Measurements from ENCODE around the gene CDK18.

CDK18 gene

GRCh38 chr1:205499789-205500188 lies 4.7 kb upstream of the CDK18 start:
- Histone ChIP-seq H3K9ac (no peak overlapping the region), H4K20me1 (ENCODE audit: insufficient read depth) (no peaks in the 10 kb centered on the region), H3K27ac (no peak overlapping the region), H3K36me3 (ENCODE audit: insufficient read depth) (no peaks in the 10 kb centered on the region), H3K27me3 (ENCODE audit: insufficient read depth, low read depth) (no peaks in the 10 kb centered on the region), H3K4me2 (no peak overlapping the region), H3K4me1 (ENCODE audit: low read depth, poor library complexity, severe bottlenecking) (peaks cover 6% of the 10 kb centered on the region), H3K79me2 (ENCODE audit: insufficient read depth, low read depth) (no peaks in the 10 kb centered on the region), H2AFZ (ENCODE audit: low read depth) (no peak overlapping the region), H3K4me3 (IDR thresholded peaks at IDR 0.05; ENCODE audit: insufficient read depth, low read depth, low read length) (no peak overlapping the region)
- no peak for TF ChIP-seq CTCF (conservative IDR thresholded peaks at IDR 0.05; ENCODE audit: low read depth, low read length)

GRCh38 chr1:205500240-205501233 lies 3.9 kb upstream of the CDK18 start:
- H3K4me1 ChIP-seq (ENCODE audit: low read depth, poor library complexity, severe bottlenecking): peaks cover 7% of the 10 kb centered on the region
- no peaks in the 10 kb centered on the region for H4K20me1 ChIP-seq (ENCODE audit: insufficient read depth)
- H3K9ac ChIP-seq: no peak overlapping the region
- no peaks in the 10 kb centered on the region for H3K27me3 ChIP-seq (ENCODE audit: insufficient read depth, low read depth)
- no peak overlapping the region for H3K4me2 ChIP-seq
- peaks cover 3% of the 10 kb centered on the region; the same call in 1 of the 2 replicates for H3K79me2 ChIP-seq (ENCODE audit: insufficient read depth, low read depth)
- no peak overlapping the region for H2AFZ ChIP-seq (ENCODE audit: low read depth)
- H3K4me3 ChIP-seq (IDR thresholded peaks at IDR 0.05; ENCODE audit: insufficient read depth, low read depth, low read length): no peak overlapping the region
- TF ChIP-seq CTCF (conservative IDR thresholded peaks at IDR 0.05; ENCODE audit: low read depth, low read length): no peak
- H3K36me3 ChIP-seq (ENCODE audit: insufficient read depth): no peaks in the 10 kb centered on the region
- no peak overlapping the region for H3K27ac ChIP-seq

- no peak overlapping the region for H3K27ac ChIP-seq
- no peaks in the 10 kb centered on the region for H3K36me3 ChIP-seq (ENCODE audit: insufficient read depth)
- H3K4me3 ChIP-seq (IDR thresholded peaks at IDR 0.05; ENCODE audit: insufficient read depth, low read depth, low read length): no peak overlapping the region
- H3K79me2 ChIP-seq (ENCODE audit: insufficient read depth, low read depth): peaks cover 8% of the 10 kb centered on the region; the same call in 1 of the 2 replicates
- H3K9ac ChIP-seq: no peak overlapping the region
- H2AFZ ChIP-seq (ENCODE audit: low read depth): no peak overlapping the region
- TF ChIP-seq CTCF (conservative IDR thresholded peaks at IDR 0.05; ENCODE audit: low read depth, low read length): no peak
- no peaks in the 10 kb centered on the region for H3K27me3 ChIP-seq (ENCODE audit: insufficient read depth, low read depth)
- no peaks in the 10 kb centered on the region for H4K20me1 ChIP-seq (ENCODE audit: insufficient read depth)
- no peak overlapping the region for H3K4me2 ChIP-seq
- peaks cover 12% of the 10 kb centered on the region for H3K4me1 ChIP-seq (ENCODE audit: low read depth, poor library complexity, severe bottlenecking)
Observed at GRCh38 chr1:205502111-205502810, 2.2 kb upstream of the CDK18 start.

- no peaks in the 10 kb centered on the region for H3K36me3 ChIP-seq (ENCODE audit: insufficient read depth)
Observed at GRCh38 chr1:205502992-205503391, 1.5 kb upstream of the CDK18 start.

More at GRCh38 chr1:205502992-205503391, 1.5 kb upstream of the CDK18 start:
- TF ChIP-seq CTCF (conservative IDR thresholded peaks at IDR 0.05; ENCODE audit: low read depth, low read length): no peak
- Histone ChIP-seq H3K4me2 (no peak overlapping the region), H2AFZ (ENCODE audit: low read depth) (no peak overlapping the region), H3K4me3 (IDR thresholded peaks at IDR 0.05; ENCODE audit: insufficient read depth, low read depth, low read length) (no peak overlapping the region), H3K27me3 (ENCODE audit: insufficient read depth, low read depth) (no peaks in the 10 kb centered on the region), H3K9ac (no peak overlapping the region), H3K79me2 (ENCODE audit: insufficient read depth, low read depth) (peaks cover 8% of the 10 kb centered on the region; the same call in 1 of the 2 replicates), H3K27ac (no peak overlapping the region), H3K4me1 (ENCODE audit: low read depth, poor library complexity, severe bottlenecking) (peaks cover 12% of the 10 kb centered on the region), H4K20me1 (ENCODE audit: insufficient read depth) (no peaks in the 10 kb centered on the region)
